Nephron progenitor cell (in vitro differentiated cells): Measurements from ENCODE around the gene CEP63.

ENCODE experiments used
- DNase-seq: peaks from one replicate; pipeline ENCODE4 v3.0.0; 2021
- H3K27ac Mint-ChIP-seq: 2 replicates; pipeline ENCODE4 v1.8.0; 2021; ENCODE audit warnings: mild to moderate bottlenecking, moderate library complexity, mixed read lengths
- H3K27me3 Mint-ChIP-seq: 2 replicates; pipeline ENCODE4 v1.8.0; 2021; ENCODE audit warnings: mild to moderate bottlenecking, low read depth, mixed read lengths; ENCODE audit not compliant: poor library complexity
- H3K36me3 Mint-ChIP-seq: 2 replicates; pipeline ENCODE4 v1.8.0; 2021; ENCODE audit warnings: low read depth, mixed read lengths
- H3K4me1 Mint-ChIP-seq: 2 replicates; pipeline ENCODE4 v1.8.0; 2021; ENCODE audit warnings: mixed read lengths
- H3K4me3 Mint-ChIP-seq: 2 replicates; pipeline ENCODE4 v1.8.0; 2021; ENCODE audit warnings: mild to moderate bottlenecking, moderate library complexity, mixed read lengths
- H3K9me3 Mint-ChIP-seq: 2 replicates; pipeline ENCODE4 v1.8.0; 2021; ENCODE audit warnings: mild to moderate bottlenecking, moderate library complexity, mixed read lengths
- TF ChIP-seq, protein P1 (sequence below): fragments of 200-600 bp; sonication (generic); IDR thresholded peaks from 2 replicates; pipeline ENCODE4 v1.5.0; 2021; ENCODE audit warnings: antibody characterized with exemption

CEP63 gene

DNA sequence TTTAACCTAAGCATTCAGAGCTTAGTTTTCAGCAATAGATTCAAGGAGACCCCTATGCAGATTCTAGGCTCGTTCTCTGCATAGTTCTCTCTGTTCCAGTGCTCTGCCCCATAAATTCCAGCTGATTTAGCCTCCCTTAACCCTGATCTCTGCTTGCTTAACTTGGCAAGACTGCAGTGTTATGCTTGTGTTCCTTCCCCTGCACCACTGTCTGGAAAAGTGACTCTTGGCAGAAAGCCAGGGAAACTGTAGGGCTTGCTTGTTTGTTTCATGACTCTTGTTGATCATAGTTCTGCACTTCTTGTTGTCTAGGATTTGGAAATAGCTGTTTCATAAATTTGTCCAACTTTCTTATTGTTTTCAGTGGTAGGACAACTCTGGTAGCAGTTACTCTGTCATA, 40.2 kb upstream of the CEP63 start:
- no peak overlapping the region for H3K27ac Mint-ChIP-seq
- H3K9me3 Mint-ChIP-seq = peaks cover 19% of the 10 kb centered on the region
- no peak for DNase-seq
- H3K4me3 Mint-ChIP-seq = no peak overlapping the region
- TF ChIP-seq, protein P1, sequence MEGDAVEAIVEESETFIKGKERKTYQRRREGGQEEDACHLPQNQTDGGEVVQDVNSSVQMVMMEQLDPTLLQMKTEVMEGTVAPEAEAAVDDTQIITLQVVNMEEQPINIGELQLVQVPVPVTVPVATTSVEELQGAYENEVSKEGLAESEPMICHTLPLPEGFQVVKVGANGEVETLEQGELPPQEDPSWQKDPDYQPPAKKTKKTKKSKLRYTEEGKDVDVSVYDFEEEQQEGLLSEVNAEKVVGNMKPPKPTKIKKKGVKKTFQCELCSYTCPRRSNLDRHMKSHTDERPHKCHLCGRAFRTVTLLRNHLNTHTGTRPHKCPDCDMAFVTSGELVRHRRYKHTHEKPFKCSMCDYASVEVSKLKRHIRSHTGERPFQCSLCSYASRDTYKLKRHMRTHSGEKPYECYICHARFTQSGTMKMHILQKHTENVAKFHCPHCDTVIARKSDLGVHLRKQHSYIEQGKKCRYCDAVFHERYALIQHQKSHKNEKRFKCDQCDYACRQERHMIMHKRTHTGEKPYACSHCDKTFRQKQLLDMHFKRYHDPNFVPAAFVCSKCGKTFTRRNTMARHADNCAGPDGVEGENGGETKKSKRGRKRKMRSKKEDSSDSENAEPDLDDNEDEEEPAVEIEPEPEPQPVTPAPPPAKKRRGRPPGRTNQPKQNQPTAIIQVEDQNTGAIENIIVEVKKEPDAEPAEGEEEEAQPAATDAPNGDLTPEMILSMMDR = no peak
- peaks cover 28% of the 10 kb centered on the region for H3K4me1 Mint-ChIP-seq
- peaks cover 8% of the 10 kb centered on the region for H3K36me3 Mint-ChIP-seq
- H3K27me3 Mint-ChIP-seq = peaks cover 4% of the 10 kb centered on the region

GRCh38 chr3:134446800-134447199, 39.1 kb upstream of the CEP63 start:
- TF ChIP-seq, protein P1 = no peak
- H3K27ac Mint-ChIP-seq = peak overlapping the region; percentile 86

GRCh38 chr3:134447351-134447750, 38.5 kb upstream of the CEP63 start:
- no peak overlapping the region for H3K4me3 Mint-ChIP-seq

More at GRCh38 chr3:134446800-134447199, 39.1 kb upstream of the CEP63 start:
- H3K36me3 Mint-ChIP-seq = peaks cover 8% of the 10 kb centered on the region
- H3K4me3 Mint-ChIP-seq = no peak overlapping the region
- H3K27me3 Mint-ChIP-seq = peaks cover 4% of the 10 kb centered on the region
- no peak for DNase-seq
- peaks cover 28% of the 10 kb centered on the region for H3K4me1 Mint-ChIP-seq
- H3K9me3 Mint-ChIP-seq = peaks cover 19% of the 10 kb centered on the region

DNA sequence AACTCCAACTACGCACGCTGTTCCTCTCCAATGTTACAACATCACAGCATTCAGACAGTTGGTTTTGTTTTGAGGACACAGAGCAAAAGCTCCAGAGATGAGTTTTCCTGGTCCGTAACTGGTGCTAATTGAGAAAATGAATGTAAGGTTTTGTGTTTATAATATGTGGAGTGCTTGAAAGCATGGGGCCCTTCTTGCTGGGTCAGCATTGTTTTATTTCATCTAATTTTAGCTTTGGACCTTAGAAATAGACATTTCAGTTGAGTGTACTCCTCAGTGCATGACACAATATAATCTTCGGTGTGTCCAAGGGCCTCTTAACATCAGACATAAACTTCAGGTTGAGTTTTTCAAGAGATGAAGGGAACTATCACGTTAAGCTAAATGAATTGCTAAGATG, 37.2 kb upstream of the CEP63 start:
- DNase-seq = no peak

More at GRCh38 chr3:134447351-134447750, 38.5 kb upstream of the CEP63 start:
- Mint-ChIP-seq H3K27me3 (peaks cover 4% of the 10 kb centered on the region), H3K36me3 (peaks cover 8% of the 10 kb centered on the region), H3K9me3 (peaks cover 19% of the 10 kb centered on the region), H3K4me1 (peaks cover 28% of the 10 kb centered on the region), H3K27ac (no peak overlapping the region)
- no peak for DNase-seq
- TF ChIP-seq, protein P1 = no peak

GRCh38 chr3:134449277-134449676, 36.6 kb upstream of the CEP63 start:
- H3K36me3 Mint-ChIP-seq = peaks cover 8% of the 10 kb centered on the region
- TF ChIP-seq, protein P1 = peak; percentile 6
- H3K4me1 Mint-ChIP-seq = peaks cover 28% of the 10 kb centered on the region
- H3K27ac Mint-ChIP-seq = no peak overlapping the region
- no peak overlapping the region for H3K4me3 Mint-ChIP-seq
- DNase-seq = no peak
- peaks cover 8% of the 10 kb centered on the region for H3K27me3 Mint-ChIP-seq
- peaks cover 17% of the 10 kb centered on the region for H3K9me3 Mint-ChIP-seq

More for the DNA sequence above, 37.2 kb upstream of the CEP63 start:
- Mint-ChIP-seq H3K27me3 (peaks cover 7% of the 10 kb centered on the region), H3K27ac (no peak overlapping the region), H3K9me3 (peaks cover 19% of the 10 kb centered on the region), H3K36me3 (peaks cover 8% of the 10 kb centered on the region), H3K4me1 (peaks cover 28% of the 10 kb centered on the region), H3K4me3 (no peak overlapping the region)
- TF ChIP-seq, protein P1 = no peak

DNA sequence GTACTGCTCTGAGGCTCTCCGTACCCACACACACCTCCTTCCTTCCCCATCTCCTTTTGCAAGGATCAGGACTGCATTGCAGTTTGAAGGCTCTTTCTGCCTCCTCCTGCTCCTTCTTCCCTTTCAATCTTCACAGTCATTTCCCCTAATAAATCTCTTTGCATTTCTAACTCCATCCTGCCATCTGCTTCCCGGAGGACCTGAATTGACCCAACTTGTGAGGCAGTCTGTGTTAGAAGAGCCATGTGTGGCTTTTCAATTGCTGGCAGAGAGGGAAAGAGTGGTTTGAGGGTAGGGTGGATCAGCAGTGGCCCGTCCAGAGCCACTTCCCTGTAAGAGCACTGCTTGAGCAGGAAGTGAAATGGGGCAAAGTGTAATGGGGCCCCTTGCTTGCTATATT, 35.9 kb upstream of the CEP63 start:
- H3K4me1 Mint-ChIP-seq = peaks cover 28% of the 10 kb centered on the region
- peaks cover 11% of the 10 kb centered on the region for H3K9me3 Mint-ChIP-seq
- H3K36me3 Mint-ChIP-seq = peaks cover 3% of the 10 kb centered on the region
- TF ChIP-seq, protein P1 = no peak
- H3K27me3 Mint-ChIP-seq = peaks cover 8% of the 10 kb centered on the region
- peak overlapping the region; percentile 44 for H3K27ac Mint-ChIP-seq
- DNase-seq = no peak
- no peak overlapping the region for H3K4me3 Mint-ChIP-seq
